GM18511 (cell line): Measurements from ENCODE around the gene FRMD1.

Experiments
- ATAC-seq: cut with Tn5 transposase; IDR thresholded peaks from one replicate; pipeline ENCODE4 v1.9.1; 2021; ENCODE audit warnings: mild to moderate bottlenecking, moderate library complexity; ENCODE audit not compliant: unreplicated experiment

Gene FRMD1

GRCh38 chr6:168113226-168113625 is 34.2 kb upstream of the FRMD1 start:
- ATAC-seq, result no peak

GRCh38 chr6:168111911-168112310 is 32.9 kb upstream of the FRMD1 start:
- ATAC-seq, result no peak

GRCh38 chr6:168110437-168110836 is 31.4 kb upstream of the FRMD1 start:
- no peak for ATAC-seq

GRCh38 chr6:168109171-168109570 is 30.2 kb upstream of the FRMD1 start:
- no peak for ATAC-seq

DNA sequence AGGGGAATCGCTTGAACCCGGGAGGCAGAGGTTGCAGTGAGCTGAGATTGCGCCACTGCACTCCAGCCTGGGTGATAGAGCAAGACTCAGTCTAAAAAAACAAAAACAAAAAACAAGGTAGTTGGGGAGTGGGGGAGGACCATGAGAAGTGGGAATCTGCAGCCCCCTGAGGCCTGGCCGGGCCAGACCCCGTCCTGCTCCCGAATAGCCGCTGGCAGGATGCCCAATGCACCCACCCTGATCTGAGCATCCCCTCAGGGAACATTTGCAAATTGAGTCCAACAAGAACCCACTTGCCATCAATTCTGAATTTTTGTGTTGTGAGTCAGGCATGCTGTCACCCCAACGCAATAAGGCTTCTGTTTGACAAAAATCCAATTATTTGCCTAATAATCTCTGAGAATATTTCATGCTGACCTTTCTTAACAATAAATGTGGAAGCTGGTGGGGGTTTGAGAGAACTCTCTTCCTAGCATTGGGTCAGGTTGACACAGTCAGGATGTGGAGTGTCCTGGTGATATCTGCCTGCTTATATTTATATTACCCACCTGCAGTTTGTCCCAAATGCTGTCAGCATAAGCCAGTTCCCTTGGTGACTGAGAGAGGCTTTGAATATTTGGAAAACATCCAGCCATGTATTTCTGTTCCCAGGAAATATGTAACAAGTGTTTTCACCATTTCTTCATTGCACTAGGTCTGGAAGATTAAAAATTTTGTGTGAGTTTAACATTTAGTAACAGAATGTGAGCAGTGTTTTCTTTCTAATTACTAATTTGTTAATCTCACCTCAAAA is 28.4 kb upstream of the FRMD1 start:
- no peak for ATAC-seq

DNA sequence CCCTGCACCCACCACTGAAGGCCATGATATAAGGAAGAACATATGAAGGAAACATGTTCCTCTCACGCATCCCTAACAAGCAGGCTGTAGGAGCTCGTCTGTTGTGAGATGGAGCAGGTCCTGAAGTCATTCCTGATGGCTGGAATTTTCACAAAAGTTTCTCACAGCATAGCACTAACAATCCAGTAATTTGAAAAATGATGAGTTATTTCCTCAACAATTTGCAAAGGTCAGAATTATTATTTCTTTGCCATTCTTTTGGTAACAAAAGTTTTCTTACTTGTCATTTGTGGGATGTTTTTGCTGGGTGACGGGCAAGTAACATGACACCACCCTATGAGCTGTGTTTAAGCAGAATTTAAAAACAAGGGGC is 27.6 kb upstream of the FRMD1 start:
- no peak for ATAC-seq

- no peak for ATAC-seq
These were observed 27.0 kb upstream of the FRMD1 start for GRCh38 chr6:168105813-168106632.

GRCh38 chr6:168104636-168105035 is 25.6 kb upstream of the FRMD1 start:
- no peak for ATAC-seq

- ATAC-seq, result no peak
These were observed 24.2 kb upstream of the FRMD1 start for GRCh38 chr6:168103050-168103830.

GRCh38 chr6:168102315-168102985 is 23.4 kb upstream of the FRMD1 start:
- no peak for ATAC-seq

DNA sequence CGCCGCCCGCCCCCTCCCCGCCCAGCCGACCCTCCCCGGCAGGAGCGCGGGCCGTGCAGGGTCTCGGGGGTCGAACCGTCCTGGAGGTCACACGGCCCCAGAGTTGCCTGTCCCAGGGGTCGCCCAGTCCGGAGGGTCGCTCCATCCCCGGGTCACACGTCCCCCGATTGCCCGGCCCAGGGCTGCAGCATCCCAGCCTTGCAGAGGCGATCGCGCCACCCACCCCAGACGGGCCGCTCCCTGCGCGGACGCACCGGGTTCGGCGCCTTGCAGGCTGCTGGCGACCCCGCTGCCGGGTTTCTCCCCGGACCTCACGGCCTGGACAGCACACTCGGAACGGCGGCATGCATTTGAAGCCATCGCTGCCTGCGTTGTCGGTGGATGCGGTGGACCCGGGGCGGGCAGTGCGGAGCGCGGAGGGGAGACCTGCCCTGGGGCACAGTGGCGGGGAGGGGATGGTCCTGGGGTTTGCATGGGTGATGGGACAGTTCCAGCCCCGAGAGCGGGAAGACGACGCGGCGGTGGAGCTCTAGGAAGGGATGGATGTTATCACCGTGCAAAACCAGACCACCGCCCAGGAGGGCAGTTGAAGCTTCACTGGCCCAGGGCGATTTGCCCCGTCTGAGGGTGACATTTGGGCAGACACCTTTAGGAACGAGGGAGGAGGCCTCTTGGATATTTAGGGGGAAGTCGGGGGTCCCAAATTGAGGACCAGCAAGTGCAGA is 22.7 kb upstream of the FRMD1 start:
- no peak for ATAC-seq

DNA sequence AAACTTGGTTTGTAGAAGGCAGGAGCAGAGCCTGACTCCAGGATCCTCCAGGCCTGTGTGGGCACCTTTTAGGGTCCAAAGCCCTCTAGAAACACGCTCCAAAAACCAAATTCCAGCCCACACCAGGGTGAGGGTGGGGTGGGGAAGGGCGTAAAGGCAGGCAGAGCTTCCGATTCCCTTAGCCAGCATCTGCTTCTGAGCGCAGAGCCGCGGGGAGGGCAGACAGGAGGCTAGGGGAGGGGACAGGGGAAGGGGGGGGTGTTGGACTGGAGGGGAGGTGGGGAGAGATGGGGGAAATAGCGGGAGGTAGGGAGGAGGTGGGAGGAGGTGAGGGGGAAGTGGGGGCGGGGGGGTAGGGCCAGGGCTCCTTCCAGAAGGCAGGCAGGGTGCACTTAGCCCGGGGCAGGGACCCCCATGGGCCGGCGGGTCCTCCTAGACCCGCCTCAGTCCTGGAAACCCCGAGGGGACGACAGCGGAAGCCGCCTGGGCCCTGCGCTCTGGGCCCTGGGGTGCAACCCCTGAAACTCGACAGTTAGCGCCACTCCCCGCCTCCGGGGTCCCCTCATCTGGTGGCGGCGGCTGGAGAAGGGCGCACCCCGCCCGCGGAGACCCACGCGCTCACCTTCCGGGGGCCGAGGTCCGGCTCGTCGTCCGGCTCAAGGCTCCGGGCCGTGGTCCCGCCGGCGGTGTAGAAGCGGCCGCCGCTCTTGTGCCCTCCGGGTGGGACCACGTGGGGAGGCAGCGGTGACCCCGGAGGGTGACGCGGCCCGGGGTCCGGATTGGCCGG is 22.0 kb upstream of the FRMD1 start:
- no peak for ATAC-seq

DNA sequence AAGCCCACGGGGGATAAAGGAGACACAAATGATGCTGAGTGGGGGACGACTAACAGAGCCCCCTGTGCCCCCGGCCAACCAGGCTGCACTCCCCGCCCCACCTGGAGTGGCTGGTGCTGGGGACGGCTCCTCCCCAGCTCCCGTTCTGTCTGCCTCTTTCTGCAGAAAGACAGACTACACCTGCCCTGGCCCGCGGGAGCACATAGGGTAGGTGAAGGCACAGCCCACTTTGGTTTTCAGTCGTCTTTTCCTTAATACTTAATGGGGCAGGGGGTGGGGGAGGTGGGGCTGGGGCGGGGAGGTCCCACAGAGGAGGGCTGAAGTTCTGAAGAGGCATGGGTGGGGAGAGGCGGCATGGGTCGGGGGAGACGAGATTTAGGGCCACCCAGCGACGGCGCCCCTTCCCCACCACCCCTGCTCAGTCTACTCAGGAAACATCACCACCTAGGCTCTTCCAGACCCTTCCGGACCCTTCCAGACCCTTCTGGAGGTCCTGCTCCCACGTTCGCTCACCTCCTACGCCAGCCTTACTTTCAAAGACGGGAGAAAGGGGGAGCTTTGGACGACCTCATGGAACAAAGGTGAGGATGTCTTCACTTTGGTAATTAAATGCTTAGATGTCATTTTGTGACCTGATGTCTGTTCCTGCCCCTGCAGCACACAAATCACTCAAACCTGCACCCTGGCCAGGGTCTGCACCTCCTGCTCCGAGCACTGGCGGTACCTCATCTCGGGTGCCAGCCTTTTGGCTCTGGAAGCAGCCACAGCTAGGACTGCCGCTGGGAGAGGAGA is 21.2 kb upstream of the FRMD1 start:
- no peak for ATAC-seq

- no peak for ATAC-seq
These were observed 20.4 kb upstream of the FRMD1 start for GRCh38 chr6:168099201-168100010.

DNA sequence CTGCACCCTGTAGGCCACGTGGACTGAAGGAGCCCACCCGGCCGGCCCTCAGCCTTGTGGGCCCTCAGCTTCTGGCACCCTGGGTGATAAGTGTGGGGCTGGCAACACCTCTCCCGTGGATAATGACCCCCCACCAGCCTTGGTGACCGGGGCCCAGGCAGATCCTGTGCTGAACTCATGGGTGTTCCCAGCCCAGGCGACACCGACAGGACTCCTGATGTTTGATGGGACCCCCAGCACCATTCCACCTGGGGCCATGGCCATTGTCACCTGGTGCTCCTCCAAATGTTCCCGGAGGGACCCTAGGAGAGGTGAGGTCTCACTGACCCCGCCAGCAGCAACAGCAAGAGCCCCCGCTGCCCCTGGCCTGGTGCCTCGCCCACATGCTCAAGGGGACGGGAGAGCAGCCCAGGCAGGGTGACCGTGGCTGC is 19.4 kb upstream of the FRMD1 start:
- no peak for ATAC-seq

- ATAC-seq, result no peak
These were observed 18.8 kb upstream of the FRMD1 start for GRCh38 chr6:168097621-168098430.

DNA sequence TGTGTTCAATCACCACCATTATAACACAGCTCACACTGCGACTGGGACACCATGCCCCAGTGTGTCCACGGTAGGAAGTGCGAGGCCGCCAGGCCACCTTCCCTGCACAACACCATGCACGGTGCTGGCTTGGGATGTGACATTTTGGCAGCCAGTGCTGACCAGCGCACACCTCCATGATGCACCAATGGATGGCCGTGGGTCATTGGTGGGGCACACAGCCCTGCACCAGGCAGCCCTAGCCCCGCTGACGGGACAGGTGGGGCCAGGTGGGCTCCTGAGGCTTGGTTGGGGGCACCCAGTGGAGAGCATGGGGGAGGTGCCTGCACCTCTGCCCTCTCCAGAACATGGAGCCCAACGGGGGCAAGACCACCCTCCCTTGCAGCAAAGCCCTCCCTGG is 18.2 kb upstream of the FRMD1 start:
- ATAC-seq, result no peak
